Activated T-helper 17 cell treated with anti-CD3 and anti-CD28 coated beads, Interleukin-2, amount 50 U/mL, for 72 hours (primary cell): Measurements from ENCODE around the gene CDH13. TPM values are rescaled to one million over a fixed set of nuclear protein-coding genes. Genes with fewer than 3 reads are reported as not detected.

Source experiments
- ATAC-seq: fragments of 150-1000 bp; cut with Tn5 transposase; replicated peaks from 2 replicates; pipeline ENCODE4 v1.10.0; 2021; ENCODE audit warnings: mild to moderate bottlenecking, moderate library complexity
- H3K27ac Mint-ChIP-seq: one replicate; pipeline ENCODE4 v1.8.0; 2022; ENCODE audit warnings: mixed read lengths
- H3K27me3 Mint-ChIP-seq: one replicate; pipeline ENCODE4 v1.8.0; 2022; ENCODE audit warnings: mixed read lengths
- H3K36me3 Mint-ChIP-seq: one replicate; pipeline ENCODE4 v1.8.0; 2022; ENCODE audit warnings: low read depth, mild to moderate bottlenecking, mixed read lengths
- H3K4me1 Mint-ChIP-seq: one replicate; pipeline ENCODE4 v1.8.0; 2022; ENCODE audit warnings: mixed read lengths
- H3K4me3 Mint-ChIP-seq: one replicate; pipeline ENCODE4 v1.8.0; 2022; ENCODE audit warnings: mild to moderate bottlenecking, mixed read lengths
- H3K9me3 Mint-ChIP-seq: one replicate; pipeline ENCODE4 v1.8.0; 2022; ENCODE audit warnings: mixed read lengths
- total RNA-seq, 2 donors: library from RNA; stranded (reverse); gene quantifications; one replicate each; pipeline ENCODE4 v1.2.3, GENCODE V29; 2022

CDH13 gene
- total RNA-seq, 2 donors from 2014 or later: not detected

DNA sequence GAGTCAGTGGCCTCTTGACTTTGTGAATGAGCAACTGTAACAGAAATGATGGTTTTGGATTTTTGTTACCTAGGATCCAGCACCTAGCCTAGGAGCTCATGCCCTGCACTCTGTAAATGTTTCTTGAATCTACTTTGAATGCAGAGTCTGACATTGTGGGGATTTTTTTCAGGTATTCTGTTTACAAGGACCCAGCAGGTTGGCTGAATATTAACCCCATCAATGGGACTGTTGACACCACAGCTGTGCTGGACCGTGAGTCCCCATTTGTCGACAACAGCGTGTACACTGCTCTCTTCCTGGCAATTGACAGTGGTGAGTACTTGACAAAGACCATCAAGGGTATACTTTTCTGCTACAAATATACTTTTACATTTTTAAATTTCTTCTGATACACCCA is 1121.2 kb downstream of the CDH13 start:
- no peak overlapping the region for H3K27ac Mint-ChIP-seq
- ATAC-seq: no peak
- no peaks in the 10 kb centered on the region for H3K36me3 Mint-ChIP-seq
- H3K4me1 Mint-ChIP-seq: no peaks in the 10 kb centered on the region
- H3K9me3 Mint-ChIP-seq: no peaks in the 10 kb centered on the region
- H3K27me3 Mint-ChIP-seq: peaks cover 28% of the 10 kb centered on the region
- no peak overlapping the region for H3K4me3 Mint-ChIP-seq

DNA sequence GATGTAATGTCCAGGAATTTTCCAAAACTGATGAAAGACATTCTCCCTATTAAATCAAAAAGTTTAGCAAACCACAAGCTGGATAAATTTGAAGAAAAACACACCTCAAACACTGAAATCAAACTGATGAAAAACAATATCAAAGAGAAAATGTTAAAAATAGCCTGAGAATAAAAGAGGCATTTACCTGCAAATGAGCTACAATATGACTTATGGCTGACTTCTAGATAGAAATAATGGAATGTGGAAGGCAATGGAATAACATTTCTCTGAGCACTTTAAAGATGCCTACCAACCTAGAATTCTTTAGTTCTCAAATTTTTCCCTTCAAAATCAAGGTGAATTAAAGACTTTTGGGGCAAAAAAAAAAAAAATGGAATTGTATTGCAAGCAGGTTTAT is 1128.6 kb downstream of the CDH13 start:
- Mint-ChIP-seq H3K9me3 (peaks cover 9% of the 10 kb centered on the region), H3K27me3 (peaks cover 18% of the 10 kb centered on the region), H3K27ac (no peak overlapping the region), H3K4me3 (no peak overlapping the region), H3K36me3 (no peaks in the 10 kb centered on the region), H3K4me1 (no peaks in the 10 kb centered on the region)
- ATAC-seq: no peak

DNA sequence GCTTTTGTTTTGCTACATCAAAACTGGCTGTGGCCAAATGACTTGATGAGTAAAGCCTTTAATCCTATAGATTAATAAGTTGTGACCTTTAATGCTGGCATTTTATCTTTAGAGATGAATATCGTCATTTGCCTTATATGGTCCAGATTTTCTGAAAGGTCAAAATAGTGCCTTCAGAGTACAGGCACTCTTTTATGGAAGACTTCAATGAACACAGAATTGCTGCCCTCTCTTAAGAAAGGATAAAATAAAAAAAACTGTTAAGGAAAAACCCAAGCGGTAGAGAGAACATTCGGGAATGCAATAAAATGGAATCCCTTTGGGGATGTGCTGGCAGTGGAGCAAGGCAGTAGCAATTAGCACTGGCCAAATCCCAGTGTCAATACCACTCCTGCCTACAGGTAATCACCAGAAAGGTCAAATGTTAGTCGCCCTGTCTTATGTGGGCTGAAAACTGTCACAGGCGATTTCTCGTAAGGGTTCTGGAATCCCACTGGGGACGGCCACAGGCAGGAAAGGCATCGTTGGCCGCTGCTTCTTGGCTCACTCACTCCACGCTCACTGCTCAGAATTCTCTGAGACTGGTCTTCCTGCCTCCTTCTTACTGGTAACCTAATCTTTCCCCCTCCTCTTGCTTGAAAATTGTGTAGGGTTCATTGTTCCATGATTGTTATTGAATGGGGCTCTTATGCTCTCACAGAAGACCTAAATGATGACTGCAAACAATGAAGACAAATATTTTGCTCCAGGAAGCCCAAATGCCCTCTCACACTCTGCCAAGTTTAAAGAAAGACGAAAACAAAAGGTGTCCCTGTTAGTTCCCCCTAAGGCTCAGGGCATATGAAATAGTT is 1135.6 kb downstream of the CDH13 start:
- Mint-ChIP-seq H3K27ac (no peak overlapping the region), H3K4me3 (no peak overlapping the region), H3K36me3 (no peaks in the 10 kb centered on the region), H3K9me3 (no peaks in the 10 kb centered on the region), H3K4me1 (no peaks in the 10 kb centered on the region), H3K27me3 (peaks cover 4% of the 10 kb centered on the region)
- no peak for ATAC-seq

DNA sequence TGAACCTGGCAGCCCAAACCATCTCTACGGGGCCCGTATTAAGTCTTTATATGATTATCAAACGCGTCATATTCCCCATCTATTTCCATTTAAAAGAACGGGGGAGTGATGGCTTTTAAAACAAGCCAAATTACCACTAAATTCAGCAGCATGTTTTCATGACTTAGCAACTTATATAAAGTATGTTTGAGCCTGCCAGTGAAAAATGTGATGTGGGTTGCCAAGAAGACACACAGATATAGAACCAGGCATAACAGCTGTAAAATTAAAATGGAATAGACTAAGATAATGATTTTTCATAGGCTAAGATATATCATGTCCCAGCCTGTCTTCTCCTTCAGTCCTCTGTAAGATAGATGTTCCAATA is 1136.2 kb downstream of the CDH13 start:
- Mint-ChIP-seq H3K36me3 (no peaks in the 10 kb centered on the region), H3K27ac (no peak overlapping the region), H3K9me3 (no peaks in the 10 kb centered on the region), H3K4me1 (no peaks in the 10 kb centered on the region), H3K4me3 (no peak overlapping the region), H3K27me3 (peaks cover 4% of the 10 kb centered on the region)
- no peak for ATAC-seq

DNA sequence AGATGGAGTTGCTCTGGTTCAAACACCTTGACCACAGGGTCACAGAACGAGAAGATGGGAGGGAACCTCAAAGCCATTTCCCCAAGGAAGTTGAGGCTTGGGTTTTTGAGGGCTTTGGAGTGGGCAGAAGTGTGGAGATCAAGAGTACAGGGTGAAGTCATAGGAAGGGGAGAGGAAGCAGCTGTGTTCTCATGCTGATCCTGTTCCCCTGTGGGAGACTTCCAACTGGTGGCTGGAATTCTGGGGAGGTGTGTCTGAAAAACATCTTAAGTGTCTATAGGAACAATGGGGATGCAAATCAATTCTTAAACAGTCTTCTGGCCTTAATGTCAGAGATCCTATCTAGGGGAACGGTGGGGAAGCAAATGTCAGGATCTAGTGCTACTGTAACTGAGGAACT is 1142.2 kb downstream of the CDH13 start:
- Mint-ChIP-seq H3K4me3 (no peak overlapping the region), H3K9me3 (no peaks in the 10 kb centered on the region), H3K36me3 (no peaks in the 10 kb centered on the region), H3K27me3 (peaks cover 7% of the 10 kb centered on the region), H3K27ac (no peak overlapping the region), H3K4me1 (peaks cover 7% of the 10 kb centered on the region)
- no peak for ATAC-seq

DNA sequence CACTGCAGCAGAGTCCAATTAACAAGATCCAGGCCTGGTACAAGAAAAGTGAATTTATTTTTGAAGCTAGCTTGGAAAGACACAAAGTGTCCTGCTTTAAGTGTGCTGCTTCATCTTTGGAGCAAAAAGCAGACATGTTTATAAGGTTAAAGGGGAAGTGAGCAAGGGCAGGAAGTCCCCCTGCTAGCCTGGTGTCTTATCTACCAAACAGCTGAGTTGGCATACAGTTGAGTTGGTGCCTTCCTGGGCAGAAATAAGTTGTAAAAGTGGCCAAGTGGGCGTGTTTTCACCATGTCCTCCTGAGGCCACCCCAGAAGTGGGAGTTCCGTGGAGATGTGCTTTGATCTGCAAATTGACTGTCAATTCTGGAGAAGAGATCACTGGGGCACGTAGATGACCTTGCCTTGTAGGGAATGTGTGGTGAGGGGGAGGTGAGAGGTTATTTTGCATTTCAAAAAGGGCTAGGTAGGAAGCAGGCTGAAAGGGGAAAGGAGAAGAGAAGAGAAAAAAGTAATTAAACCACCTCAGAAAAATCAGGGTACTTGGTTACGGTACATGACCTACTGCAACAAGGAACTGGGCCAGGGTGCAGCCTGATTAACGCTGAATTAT is 1142.7 kb downstream of the CDH13 start:
- H3K4me1 Mint-ChIP-seq: peaks cover 7% of the 10 kb centered on the region
- H3K9me3 Mint-ChIP-seq: no peaks in the 10 kb centered on the region
- peaks cover 7% of the 10 kb centered on the region for H3K27me3 Mint-ChIP-seq
- no peak overlapping the region for H3K27ac Mint-ChIP-seq
- ATAC-seq: no peak
- no peak overlapping the region for H3K4me3 Mint-ChIP-seq
- H3K36me3 Mint-ChIP-seq: no peaks in the 10 kb centered on the region

DNA sequence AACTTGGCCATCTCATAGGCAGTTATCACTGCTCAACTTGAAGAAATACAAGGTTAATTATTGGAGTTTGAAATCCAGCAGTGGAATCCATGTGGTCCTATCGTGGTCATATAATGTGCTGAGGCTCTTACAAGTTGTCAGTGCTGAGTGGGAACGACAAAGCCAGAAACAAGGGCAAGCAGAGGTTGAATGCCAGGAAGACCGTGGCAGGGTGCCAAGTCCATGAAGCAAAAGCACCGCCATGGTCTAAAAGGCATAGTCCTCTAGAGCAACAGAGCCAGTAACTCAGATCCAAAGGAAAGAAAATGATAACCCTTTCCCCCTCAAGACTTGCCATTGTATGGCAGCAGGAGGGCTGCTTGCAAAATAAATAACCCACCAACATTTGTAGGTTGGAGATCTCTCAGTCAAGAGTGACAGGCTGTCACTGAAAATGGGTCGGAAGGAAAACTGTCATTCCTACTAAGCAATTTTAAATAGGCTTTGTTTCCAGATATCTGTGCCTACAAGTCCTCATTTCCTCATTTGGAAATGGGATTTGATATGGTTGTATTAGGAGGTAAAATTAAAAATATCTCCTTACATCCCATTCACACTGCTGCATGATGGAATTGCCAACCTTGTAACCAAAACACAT is 1144.7 kb downstream of the CDH13 start:
- no peak overlapping the region for H3K4me3 Mint-ChIP-seq
- no peaks in the 10 kb centered on the region for H3K9me3 Mint-ChIP-seq
- ATAC-seq: no peak
- peaks cover 7% of the 10 kb centered on the region for H3K4me1 Mint-ChIP-seq
- H3K27ac Mint-ChIP-seq: no peak overlapping the region
- H3K27me3 Mint-ChIP-seq: peaks cover 11% of the 10 kb centered on the region
- no peaks in the 10 kb centered on the region for H3K36me3 Mint-ChIP-seq

DNA sequence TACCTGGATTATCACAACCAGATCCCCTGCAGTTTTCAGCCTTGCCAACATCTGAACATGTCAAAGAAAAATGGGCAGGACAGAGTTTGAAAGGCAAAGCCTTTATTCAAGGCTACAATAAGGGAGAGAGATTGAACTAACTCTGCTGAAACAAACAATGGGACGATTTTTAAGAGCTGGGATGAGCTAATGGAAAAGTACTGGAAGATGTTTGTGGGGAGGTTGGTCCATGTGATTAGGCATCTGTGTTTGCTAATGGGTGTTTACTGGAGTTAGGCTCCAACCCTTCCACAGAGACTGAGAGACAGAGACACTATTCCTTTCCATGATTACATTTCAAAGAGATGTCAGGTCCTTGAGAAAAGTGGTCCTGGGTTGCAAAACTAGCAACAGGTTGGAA is 1146.0 kb downstream of the CDH13 start:
- H3K4me1 Mint-ChIP-seq: peaks cover 7% of the 10 kb centered on the region
- no peak overlapping the region for H3K4me3 Mint-ChIP-seq
- H3K9me3 Mint-ChIP-seq: no peaks in the 10 kb centered on the region
- H3K27me3 Mint-ChIP-seq: peaks cover 14% of the 10 kb centered on the region
- no peak for ATAC-seq
- H3K27ac Mint-ChIP-seq: no peak overlapping the region
- H3K36me3 Mint-ChIP-seq: no peaks in the 10 kb centered on the region

DNA sequence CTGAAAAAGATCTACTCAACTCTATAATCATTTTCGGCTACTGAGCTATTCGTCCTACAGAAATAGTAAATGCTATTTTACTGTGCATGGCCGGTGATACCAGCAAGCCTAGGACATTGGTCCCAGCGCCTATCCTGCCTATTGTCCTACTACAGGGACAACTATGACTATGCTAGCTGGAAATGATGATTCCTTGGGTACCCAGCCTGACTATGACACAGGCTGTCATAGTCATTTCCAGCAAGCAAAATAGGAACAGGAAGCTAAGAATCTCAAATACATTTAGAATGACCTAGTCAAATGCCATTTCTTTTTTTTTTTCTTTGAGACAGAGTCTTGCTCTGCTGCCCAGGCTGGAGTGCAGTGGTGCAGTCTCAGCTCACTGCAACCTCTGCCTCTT is 1147.3 kb downstream of the CDH13 start:
- no peak overlapping the region for H3K27ac Mint-ChIP-seq
- ATAC-seq: no peak
- H3K4me1 Mint-ChIP-seq: peaks cover 6% of the 10 kb centered on the region
- no peaks in the 10 kb centered on the region for H3K36me3 Mint-ChIP-seq
- no peak overlapping the region for H3K4me3 Mint-ChIP-seq
- peaks cover 14% of the 10 kb centered on the region for H3K27me3 Mint-ChIP-seq
- H3K9me3 Mint-ChIP-seq: no peaks in the 10 kb centered on the region

DNA sequence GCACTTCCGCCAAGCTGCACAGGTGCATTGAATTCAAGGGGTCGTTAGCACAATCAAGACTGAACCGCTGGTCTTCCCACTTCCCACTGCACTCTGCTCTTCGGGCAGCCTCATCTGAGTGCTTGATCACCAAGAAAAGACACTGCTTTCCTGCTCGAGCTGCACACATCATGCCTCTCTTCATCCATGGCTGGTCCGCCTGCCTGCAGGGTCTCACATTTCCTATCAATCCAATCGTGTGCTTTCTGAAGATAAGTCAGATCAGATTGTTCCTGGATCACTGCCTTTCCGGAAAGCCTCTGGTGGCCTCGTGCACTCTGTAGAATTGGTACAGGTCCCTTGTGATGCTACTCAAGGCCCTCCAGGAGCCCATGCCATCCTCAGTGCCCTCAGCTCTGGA is 1150.2 kb downstream of the CDH13 start:
- Mint-ChIP-seq H3K36me3 (no peaks in the 10 kb centered on the region), H3K4me1 (no peaks in the 10 kb centered on the region), H3K4me3 (no peak overlapping the region)

DNA sequence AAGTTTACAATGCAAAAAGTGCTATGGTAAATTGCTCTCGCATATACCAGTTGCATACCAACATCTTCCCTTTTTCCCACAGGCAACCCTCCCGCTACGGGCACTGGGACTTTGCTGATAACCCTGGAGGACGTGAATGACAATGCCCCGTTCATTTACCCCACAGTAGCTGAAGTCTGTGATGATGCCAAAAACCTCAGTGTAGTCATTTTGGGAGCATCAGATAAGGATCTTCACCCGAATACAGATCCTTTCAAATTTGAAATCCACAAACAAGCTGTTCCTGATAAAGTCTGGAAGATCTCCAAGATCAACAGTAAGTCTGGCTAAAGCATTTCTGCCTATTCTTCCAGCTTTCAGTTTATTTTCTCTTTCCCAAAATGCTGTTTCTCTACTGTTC is 1153.1 kb downstream of the CDH13 start:
- no peak overlapping the region for H3K4me3 Mint-ChIP-seq

More for the DNA sequence above, 1150.2 kb downstream of the CDH13 start:
- no peaks in the 10 kb centered on the region for H3K9me3 Mint-ChIP-seq
- H3K27me3 Mint-ChIP-seq: peaks cover 19% of the 10 kb centered on the region
- no peak for ATAC-seq
- H3K27ac Mint-ChIP-seq: no peak overlapping the region

DNA sequence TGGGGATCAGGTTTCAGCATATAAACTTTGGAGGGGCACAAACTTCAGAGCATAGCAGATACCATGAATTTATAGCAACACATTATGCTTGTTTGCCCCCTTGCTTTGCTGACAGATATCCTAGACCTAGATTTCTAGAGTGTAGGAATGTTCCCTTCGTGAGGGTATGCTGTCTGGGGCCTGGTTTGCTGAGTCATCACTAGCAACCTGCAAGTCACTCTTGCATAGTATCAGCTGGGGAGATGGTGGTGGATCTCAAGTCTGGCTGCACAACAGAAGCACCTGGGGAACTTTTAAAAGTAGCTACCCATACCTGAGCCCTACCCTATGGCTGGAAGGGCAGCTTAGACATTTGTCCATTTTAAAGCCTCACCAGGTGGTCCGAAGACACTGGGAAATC is 1158.7 kb downstream of the CDH13 start:
- no peak for ATAC-seq
- peaks cover 24% of the 10 kb centered on the region for H3K27me3 Mint-ChIP-seq
- H3K4me3 Mint-ChIP-seq: no peak overlapping the region
- no peaks in the 10 kb centered on the region for H3K9me3 Mint-ChIP-seq
- H3K27ac Mint-ChIP-seq: no peak overlapping the region
- no peaks in the 10 kb centered on the region for H3K36me3 Mint-ChIP-seq
- no peaks in the 10 kb centered on the region for H3K4me1 Mint-ChIP-seq

More for the DNA sequence above, 1153.1 kb downstream of the CDH13 start:
- Mint-ChIP-seq H3K27ac (no peak overlapping the region), H3K9me3 (no peaks in the 10 kb centered on the region), H3K36me3 (no peaks in the 10 kb centered on the region), H3K4me1 (no peaks in the 10 kb centered on the region), H3K27me3 (peaks cover 22% of the 10 kb centered on the region)
- no peak for ATAC-seq

DNA sequence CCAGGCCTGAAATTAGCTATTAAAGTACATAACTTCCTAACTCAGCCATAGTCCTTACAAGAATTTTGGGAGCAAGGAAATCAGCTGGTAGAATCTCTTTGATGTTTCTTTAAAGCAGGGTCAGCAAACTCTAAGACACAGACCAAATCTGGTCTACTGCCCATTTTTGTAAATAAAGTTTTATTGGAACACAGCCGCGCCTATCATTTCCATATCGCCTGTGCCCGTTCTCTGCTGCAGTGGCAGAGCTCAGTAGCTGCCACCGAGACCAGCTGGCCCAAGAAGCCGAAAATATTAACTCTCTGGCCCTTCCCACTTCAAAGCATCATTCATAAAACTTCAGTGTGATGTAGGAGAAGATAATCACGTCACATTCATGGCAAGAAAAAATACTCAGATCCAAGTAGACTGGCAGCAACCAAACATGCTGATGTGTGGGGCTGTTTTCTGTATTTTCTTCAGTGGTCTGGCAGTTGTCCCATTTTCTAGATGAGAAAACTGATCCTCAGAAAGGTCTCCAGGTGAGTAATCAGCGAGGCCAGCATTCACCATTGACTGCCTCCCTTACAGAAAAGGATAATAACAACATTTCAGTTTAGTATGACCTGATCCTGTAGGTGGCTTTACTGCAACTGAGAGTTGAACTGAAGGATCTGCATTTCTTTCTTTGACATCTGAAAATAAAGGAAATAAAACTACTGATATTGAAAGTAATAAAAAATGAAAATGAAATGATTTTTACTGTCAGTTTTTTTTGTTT is 1163.1 kb downstream of the CDH13 start:
- H3K4me3 Mint-ChIP-seq: no peak overlapping the region
- no peaks in the 10 kb centered on the region for H3K36me3 Mint-ChIP-seq
- peak; percentile 62 for ATAC-seq
- H3K27me3 Mint-ChIP-seq: peaks cover 17% of the 10 kb centered on the region
- no peaks in the 10 kb centered on the region for H3K9me3 Mint-ChIP-seq
- H3K27ac Mint-ChIP-seq: no peak overlapping the region
- H3K4me1 Mint-ChIP-seq: no peaks in the 10 kb centered on the region

DNA sequence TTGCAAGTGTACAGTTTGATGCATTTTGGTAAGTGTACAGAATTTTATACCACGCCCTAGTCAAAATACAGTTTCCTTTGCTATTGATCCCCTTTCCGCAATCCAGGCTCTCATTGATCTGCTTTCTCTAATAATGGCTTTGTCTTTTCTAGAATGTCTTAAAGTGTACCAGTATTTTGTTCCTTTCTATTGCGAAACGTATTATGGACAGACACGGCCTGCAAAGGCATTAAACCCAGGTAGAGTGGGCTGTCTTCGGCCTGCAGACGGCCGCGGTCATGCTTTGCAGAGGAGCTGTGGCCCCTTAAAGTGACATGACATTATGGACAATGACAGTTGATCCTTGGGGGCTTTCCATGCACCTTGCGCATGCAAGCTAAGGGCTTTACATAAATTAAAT is 1165.1 kb downstream of the CDH13 start:
- peaks cover 10% of the 10 kb centered on the region for H3K27me3 Mint-ChIP-seq
- ATAC-seq: no peak
- H3K36me3 Mint-ChIP-seq: no peaks in the 10 kb centered on the region
- H3K27ac Mint-ChIP-seq: no peak overlapping the region
- H3K4me1 Mint-ChIP-seq: no peaks in the 10 kb centered on the region
- H3K9me3 Mint-ChIP-seq: no peaks in the 10 kb centered on the region
- no peak overlapping the region for H3K4me3 Mint-ChIP-seq
